Measurements from ENCODE around the gene FSIP1.

FSIP1 gene

DNA sequence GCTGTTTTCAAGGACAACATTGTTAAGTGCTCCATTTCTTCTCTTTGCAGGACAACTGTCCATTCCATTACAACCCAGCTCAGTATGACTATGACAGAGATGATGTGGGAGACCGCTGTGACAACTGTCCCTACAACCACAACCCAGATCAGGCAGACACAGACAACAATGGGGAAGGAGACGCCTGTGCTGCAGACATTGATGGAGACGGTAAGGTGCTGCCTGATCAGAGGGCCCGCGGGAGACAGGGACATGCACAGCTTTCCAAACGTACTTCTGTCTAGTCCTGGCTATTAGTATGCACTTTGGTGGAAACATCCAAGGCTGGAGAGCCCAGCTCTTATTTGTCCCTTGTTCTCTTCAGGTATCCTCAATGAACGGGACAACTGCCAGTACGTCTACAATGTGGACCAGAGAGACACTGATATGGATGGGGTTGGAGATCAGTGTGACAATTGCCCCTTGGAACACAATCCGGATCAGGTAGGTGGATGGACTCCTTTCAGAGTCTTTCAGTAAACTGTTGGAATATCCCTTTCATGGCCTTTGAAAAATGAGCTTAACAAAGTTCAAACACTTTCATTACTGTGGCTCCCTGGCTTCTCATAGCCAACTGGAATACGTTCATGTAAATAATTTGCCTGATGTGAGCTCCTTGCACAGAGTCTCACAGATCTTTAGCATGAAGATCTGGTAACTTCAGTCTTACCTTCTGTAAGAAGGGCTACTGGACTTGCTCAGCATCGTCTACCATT, 191.3 kb downstream of the FSIP1 start:
- FAIRE-seq: no peak

DNA sequence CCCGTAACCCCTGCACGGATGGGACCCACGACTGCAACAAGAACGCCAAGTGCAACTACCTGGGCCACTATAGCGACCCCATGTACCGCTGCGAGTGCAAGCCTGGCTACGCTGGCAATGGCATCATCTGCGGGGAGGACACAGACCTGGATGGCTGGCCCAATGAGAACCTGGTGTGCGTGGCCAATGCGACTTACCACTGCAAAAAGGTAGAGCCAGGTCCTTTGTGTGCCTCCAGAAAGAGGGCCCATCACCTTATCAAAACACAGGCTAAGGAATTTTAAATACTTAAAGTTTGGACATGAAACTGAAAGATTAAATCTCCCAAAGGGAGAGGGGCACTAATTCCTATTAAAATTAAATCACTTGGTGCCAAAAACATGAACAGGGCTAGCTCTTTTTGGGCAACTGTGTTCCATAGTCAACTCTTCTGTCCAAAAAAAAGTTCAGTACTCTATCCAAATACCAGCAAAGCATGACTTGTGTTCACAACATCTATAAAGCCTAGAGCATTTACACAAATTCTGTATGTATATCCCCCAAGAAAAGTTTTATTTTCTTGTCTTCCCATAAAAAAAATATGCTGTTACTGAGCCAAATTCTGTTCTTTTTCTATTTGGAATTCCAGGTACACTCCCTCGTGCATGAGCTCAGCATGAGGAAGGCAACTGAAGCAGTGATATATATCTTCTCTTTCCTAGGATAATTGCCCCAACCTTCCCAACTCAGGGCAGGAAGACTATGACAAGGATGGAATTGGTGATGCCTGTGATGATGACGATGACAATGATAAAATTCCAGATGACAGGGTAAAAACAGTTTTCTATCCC, 192.6 kb downstream of the FSIP1 start:
- FAIRE-seq: no peak

DNA sequence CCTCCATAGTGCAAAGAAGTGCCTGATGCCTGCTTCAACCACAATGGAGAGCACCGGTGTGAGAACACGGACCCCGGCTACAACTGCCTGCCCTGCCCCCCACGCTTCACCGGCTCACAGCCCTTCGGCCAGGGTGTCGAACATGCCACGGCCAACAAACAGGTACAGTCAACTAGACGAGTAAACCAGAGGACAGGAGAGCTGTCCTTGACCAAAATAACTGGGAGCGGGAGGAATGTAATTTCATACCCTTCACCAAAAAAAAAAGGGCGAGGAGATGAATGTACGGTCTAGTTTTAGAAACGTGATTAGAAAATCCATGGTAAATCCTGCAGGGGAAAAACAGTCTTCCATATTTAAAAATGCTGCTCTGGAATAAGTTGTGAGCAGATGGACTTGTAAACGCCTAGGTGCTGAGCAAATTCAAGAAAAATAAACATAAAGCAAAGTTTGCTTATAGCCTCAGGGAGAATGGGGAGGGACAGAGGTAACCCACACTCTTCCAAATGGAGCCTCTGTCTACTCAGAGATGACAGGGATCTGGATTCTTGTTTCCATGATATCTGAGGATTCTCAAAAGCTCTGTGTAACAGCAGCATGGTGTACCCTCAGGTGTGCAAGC, 193.3 kb downstream of the FSIP1 start:
- no peak for FAIRE-seq

DNA sequence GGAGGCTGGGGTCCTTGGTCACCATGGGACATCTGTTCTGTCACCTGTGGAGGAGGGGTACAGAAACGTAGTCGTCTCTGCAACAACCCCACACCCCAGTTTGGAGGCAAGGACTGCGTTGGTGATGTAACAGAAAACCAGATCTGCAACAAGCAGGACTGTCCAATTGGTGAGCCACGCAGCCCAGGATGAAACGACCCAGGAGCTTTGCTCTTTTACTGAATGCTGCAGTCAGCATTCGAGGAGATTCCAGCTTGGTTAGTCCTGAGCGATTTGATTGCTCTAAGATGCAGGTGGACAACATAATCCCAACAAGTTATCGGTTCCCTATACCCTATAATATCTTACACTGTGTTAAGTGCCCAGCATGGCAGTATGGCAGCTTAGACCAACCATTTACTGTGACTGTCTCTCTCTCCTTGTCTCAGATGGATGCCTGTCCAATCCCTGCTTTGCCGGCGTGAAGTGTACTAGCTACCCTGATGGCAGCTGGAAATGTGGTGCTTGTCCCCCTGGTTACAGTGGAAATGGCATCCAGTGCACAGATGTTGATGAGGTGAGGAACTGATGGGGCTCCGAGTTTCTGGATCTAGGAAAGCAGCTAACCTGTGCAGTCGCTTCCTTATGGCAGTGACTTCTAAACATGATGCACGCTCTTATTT, 194.0 kb downstream of the FSIP1 start:
- FAIRE-seq: no peak

DNA sequence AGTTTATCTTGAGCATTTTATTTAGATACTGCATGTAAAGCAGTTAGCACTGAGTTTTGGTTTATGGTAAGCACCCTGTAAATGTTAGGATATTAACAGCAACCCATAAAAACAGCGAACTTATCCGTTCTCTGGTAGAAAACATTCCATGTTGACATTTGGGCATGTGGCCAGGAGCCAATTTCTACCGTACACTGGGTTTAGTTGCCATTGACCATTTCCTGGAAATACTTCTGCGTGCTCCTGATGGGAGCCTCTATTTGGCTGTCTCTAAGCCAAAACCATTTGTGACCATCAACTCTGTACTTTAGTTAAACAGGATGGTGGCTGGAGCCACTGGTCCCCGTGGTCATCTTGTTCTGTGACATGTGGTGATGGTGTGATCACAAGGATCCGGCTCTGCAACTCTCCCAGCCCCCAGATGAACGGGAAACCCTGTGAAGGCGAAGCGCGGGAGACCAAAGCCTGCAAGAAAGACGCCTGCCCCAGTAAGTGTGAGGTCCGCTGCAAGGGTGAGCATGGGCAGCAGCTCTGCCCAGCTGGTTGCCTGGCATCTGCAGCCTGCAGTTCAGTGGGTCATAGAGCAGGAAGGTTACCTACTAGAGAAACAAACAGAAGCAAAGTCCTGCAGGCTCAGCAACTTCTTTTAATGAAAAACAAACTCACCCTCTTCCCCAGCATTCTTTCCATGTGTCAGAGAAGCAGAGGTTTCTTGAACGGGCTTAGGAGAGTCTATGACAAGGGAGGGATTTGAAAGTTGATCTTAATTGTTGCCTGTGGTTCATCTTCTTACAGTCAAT, 194.7 kb downstream of the FSIP1 start:
- no peak for FAIRE-seq

DNA sequence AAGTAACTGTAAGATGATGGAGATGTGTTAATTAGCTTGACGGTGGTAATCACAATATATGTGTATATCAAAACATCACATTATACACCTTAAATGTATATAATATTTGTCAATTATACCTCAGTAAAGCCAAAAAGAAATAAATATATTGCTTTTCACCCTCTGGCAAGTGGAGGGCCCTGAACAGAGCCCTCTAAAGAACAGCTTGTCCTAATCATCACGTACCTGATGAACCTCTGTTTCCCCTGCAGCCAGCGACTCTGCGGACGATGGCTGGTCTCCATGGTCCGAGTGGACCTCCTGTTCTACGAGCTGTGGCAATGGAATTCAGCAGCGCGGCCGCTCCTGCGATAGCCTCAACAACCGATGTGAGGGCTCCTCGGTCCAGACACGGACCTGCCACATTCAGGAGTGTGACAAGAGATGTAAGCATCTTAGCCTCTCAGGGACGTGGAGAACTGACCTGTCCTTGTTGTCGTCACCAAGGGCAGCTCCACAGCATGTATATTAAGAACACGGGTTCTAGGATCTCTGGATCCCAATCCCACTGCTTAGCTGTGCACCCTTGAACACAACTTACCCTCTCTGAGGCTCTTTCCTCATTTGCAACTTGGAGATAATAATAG, 195.4 kb downstream of the FSIP1 start:
- no peak for FAIRE-seq

DNA sequence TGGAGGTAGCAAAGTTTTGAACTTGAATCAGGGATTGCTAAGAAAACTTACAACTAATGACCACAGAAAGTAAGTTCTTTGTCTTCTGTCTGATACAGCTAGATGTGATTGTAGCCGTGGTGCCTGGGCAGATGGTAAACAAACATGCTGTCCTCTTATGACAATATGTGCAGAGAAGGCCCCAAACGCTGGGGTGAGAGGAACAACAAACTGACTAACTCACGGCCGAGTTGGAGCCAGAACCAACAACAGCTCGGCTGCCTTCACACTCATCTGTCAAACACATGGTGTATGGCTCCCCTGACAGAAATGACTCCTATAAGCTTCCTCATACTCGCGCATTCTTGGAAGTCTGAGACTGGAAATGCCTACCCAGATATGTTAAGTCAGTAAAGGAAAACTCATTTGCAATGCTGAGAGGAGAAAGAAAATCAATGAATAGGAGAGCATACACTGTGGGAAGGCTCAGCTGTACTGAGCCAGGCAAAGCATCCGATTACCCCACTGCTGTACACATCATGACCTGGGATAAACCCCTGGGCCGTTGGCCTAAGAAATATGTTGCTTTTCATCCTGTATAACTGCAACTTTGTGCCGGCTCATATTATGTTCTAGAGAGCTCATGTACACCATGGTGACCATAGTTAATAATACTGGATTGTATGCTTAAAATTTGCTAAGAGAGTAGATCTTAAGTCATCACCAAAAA, 196.1 kb downstream of the FSIP1 start:
- no peak for FAIRE-seq

DNA sequence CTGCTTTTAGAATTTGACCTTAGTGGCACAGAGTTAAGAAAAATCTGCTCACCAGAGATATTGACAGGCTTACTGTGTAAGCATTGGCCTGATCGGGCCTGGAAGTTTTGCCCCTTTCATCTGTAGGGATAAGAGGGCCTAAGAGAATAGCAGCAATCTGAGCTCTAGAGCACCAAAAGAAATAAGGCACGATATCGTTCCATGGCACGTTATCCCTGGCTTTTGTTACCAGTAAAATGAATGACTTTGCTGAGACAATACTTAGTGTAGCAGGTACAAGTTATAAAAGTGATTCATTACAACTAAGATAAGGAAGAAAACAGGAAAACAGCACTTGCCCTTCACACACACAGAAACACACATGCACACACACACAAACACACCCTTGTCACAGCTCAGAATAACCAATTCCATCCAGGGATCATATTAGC, 196.8 kb downstream of the FSIP1 start:
- FAIRE-seq: no peak

DNA sequence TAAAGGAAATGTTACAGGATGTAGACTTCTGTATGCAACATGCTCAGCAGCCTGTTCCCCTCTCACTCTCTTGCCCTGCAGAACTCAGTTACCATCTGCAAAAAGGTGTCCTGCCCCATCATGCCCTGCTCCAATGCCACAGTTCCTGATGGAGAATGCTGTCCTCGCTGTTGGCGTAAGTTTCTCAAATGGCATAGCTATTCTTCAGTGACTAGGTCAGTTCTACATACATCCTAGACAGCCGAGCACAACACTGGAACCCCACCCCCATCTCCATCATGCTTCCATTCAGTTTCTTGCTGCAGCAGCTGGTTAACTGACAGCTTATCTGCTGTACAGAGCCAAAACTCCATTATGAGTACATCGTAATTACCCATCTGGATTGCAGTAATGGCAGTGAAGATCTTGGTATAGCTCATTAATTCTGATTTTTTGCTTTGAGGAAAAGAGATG, 197.2 kb downstream of the FSIP1 start:
- no peak for FAIRE-seq

DNA sequence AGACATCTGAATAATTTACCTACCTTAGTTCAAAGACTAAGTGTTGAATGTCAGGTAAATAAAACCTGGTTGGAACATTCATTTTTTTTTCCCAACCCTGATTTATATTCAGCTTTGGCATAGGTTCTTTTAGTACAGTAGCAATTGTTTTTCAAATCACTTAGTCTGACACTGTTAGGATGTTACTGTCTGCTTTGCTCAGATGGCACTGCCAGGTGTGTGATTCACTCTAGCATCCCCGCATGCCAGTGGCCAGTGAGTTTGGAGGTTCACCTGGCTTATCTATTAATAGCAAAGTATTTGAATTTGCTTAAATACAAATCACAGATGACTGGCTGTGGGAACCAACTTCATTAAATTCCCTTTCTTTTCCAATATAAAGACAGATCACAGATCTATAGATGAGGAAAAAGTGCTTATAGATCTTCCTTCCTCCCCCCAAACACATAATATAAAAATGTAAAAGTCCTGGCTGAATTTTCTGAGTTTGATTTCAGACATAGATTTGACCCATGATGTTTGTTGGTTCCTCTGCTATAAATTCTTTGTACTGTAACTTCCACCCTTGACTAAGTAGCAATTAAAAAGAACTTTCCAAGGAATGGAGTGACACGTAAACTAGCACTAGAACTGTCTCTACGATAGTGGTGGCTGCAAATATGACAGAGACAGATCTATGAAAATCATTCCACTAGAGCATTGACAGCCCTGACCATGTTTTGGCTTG, 197.8 kb downstream of the FSIP1 start:
- no peak for FAIRE-seq

DNA sequence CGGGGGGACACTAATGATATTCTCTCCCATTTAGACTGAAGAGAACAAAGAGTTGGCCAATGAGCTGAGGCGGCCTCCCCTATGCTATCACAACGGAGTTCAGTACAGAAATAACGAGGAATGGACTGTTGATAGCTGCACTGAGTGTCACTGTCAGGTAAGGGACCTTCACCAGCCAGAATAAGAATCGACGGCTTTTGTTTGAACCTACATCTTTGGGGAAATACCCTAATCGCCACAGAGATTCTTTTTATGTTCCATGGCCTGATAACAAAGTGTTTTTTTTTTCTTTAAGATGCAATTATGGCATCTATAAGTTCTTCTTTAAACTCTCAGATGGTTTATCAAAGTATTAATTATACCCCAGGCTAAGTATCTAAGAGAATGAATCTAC, 198.4 kb downstream of the FSIP1 start:
- no peak for FAIRE-seq

DNA sequence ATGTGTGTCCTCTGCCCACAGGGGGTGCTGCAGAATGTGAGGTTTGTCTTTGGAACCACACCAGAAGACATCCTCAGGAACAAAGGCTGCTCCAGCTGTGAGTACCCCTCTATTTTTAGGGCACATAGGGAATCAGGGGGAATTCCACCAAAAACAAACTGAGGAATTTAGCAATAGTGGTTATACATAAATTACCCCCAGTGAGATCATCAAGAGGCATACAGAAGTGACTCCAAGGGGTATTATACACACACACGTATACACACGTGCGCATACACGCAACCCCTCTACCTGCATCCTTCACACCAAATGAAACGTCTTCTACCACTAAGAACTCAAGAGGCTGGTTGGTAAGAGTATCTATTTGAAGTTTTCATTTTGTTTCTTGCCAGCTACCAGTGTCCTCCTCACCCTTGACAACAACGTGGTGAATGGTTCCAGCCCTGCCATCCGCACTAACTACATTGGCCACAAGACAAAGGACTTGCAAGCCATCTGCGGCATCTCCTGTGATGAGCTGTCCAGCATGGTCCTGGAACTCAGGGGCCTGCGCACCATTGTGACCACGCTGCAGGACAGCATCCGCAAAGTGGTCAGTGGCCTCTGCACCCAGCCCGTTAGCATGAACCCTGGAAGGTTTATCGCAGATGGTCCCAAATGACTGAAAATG, 198.9 kb downstream of the FSIP1 start:
- no peak for FAIRE-seq

DNA sequence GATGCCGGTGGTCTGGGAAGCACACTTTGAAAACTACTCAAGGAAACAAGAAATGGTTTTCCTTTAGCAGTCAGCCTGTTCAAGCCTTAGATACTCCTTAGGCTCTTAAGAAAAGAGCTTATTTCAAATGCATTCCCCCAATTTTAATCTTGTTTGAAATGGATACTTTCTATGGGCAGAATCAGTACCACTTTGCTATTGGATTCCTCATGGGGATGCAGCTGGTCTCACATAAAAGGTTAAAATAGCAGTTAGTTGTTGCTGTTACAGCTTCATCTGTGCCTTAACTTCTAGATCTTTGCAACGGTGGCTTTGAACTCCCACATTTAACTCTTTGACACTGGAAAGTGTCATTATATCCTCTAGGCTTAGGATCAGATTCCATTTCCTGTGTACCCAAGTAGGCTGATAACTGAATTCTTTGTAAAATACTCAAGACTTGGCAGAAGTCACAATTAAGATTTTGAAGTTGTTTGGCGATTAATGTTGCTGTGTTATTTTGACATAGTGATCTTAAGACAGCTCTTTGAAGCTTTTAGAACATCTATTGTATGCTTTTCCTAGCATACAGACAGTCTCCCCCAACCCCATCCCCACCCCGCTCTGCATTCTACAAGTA, 199.6 kb downstream of the FSIP1 start:
- FAIRE-seq: no peak

DNA sequence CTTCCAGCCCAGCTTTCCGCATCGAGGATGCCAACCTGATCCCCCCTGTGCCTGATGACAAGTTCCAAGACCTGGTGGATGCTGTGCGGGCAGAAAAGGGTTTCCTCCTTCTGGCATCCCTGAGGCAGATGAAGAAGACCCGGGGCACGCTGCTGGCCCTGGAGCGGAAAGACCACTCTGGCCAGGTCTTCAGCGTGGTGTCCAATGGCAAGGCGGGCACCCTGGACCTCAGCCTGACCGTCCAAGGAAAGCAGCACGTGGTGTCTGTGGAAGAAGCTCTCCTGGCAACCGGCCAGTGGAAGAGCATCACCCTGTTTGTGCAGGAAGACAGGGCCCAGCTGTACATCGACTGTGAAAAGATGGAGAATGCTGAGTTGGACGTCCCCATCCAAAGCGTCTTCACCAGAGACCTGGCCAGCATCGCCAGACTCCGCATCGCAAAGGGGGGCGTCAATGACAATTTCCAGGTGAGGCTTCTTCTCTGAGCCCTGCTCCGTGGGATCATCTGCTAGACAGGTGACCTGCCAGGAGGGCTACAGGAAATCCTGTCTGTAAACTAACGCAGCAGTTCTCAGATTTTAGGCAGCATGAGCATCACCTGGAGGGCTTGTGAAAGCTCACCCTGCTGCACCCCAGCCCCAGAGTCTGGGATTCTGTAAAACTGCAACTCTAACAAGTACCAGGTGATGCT, 200.2 kb downstream of the FSIP1 start:
- FAIRE-seq: no peak

DNA sequence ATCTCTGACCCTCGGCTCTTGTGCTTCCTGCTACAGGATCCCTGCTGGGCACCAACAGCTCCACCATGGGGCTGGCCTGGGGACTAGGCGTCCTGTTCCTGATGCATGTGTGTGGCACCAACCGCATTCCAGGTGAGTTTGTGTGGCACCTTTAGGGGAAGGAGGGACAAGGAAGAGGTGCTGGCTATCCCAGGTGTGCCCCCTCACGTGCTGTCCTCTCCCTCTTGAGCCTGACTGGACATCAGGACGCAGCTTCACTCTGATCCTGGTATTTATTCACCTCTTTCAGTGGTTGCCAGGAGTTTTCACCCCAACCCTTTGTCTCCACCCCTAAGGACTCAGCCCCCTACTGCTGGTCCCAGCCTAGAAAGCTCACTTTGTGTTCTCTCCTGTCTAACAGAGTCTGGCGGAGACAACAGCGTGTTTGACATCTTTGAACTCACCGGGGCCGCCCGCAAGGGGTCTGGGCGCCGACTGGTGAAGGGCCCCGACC, 200.8 kb downstream of the FSIP1 start:
- no peak for FAIRE-seq

DNA sequence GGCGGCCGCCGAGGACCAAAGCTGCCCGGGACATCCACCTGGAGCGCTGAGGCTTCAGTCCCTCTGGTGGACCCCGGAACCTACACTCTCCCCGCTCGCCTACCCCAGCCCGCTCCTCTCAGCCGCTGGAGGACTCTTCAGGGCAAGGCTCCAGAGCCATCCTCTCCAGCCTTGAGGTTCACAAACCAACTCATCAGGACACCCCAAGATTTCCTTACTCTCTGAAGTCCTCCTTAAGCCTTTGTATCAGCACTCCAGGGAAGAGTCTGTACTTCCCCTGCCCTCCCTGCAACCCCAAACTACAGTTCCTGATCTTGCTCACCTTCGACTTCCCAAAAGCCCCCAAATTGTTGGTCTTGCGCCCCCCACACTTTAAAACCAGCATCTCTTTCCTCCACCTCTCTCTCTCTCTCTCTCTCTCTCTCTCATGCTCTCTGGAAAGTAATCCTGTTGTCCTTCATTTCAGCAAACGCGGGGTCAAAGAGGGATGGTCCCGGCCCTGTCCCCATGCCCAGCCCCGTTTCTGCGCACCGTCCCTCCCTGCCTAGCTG, 201.3 kb downstream of the FSIP1 start:
- FAIRE-seq: no peak

DNA sequence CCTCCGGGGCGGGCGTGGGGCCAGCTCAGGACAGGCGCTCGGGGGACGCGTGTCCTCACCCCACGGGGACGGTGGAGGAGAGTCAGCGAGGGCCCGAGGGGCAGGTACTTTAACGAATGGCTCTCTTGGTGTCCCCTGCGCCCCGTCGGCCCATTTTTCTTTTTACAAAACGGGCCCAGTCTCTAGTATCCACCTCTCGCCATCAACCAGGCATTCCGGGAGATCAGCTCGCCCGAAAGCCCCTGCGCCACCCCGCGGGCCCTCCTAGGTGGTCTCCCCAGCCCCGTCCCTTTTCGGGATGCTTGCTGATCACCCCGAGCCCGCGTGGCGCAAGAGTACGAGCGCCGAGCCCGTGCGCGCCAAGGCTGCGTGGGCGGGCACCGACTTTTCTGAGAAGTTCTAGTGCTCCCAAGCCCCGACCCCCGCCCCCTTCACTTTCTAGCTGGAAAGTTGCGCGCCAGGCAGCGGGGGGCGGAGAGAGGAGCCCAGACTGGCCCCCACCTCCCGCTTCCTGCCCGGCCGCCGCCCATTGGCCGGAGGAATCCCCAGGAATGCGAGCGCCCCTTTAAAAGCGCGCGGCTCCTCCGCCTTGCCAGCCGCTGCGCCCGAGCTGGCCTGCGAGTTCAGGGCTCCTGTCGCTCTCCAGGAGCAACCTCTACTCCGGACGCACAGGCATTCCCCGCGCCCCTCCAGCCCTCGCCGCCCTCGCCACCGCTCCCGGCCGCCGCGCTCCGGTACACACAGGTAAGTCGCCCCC, 202.0 kb downstream of the FSIP1 start, which contains the start of gene THBS1:
Gene THBS1, plus strand, starts transcription at position 595 of the 757 bp plus-strand sequence. CDS start 779 bp downstream, outside the sequence.
- no peak for FAIRE-seq

All from A204.1 (cell line).